ENCODE measurements around the gene ADGRA3.

ADGRA3 gene

DNA sequence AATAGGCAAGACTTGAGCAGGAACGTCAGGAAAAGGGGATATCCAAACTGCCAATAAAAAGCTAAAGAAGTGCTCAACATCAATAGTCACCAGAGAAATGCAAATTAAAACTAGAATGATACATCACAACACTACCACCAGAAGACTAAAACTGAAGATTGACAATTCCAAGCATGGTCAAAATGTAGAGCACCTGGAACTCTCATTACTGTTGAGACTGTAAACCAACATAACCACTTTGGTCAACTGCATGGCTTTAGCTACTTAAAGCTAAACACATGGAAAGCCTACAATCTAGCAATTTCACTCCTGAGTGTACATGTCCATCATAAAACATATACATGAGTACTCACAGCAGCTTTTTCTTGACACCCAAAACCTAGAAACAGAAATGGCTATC lies 107.4 kb downstream of the ADGRA3 start:
- no peak for DNase-seq (ENCODE audit: low read depth in 1 of 2, low spot score in 1 of 2)
- Histone ChIP-seq H3K27me3 (ENCODE audit: insufficient read depth, poor library complexity, severe bottlenecking) (no peaks in the 10 kb centered on the region), H3K4me3 (replicated peaks; ENCODE audit: insufficient read depth, low read length) (no peak overlapping the region), H3K27ac (replicated peaks) (no peak overlapping the region)
- TF ChIP-seq GABPA (IDR thresholded peaks at IDR 0.05; ENCODE audit: low read depth) (no peak), SPI1 (IDR thresholded peaks at IDR 0.05; ENCODE audit: borderline replicate concordance, low read depth) (no peak), POLR2AphosphoS5 (IDR thresholded peaks at IDR 0.05; ENCODE audit: low read depth) (no peak)
- TF ChIP-seq, protein P1, sequence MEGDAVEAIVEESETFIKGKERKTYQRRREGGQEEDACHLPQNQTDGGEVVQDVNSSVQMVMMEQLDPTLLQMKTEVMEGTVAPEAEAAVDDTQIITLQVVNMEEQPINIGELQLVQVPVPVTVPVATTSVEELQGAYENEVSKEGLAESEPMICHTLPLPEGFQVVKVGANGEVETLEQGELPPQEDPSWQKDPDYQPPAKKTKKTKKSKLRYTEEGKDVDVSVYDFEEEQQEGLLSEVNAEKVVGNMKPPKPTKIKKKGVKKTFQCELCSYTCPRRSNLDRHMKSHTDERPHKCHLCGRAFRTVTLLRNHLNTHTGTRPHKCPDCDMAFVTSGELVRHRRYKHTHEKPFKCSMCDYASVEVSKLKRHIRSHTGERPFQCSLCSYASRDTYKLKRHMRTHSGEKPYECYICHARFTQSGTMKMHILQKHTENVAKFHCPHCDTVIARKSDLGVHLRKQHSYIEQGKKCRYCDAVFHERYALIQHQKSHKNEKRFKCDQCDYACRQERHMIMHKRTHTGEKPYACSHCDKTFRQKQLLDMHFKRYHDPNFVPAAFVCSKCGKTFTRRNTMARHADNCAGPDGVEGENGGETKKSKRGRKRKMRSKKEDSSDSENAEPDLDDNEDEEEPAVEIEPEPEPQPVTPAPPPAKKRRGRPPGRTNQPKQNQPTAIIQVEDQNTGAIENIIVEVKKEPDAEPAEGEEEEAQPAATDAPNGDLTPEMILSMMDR (IDR thresholded peaks at IDR 0.05; ENCODE audit: insufficient read depth, low read length) = no peak
- TF ChIP-seq, protein P2, sequence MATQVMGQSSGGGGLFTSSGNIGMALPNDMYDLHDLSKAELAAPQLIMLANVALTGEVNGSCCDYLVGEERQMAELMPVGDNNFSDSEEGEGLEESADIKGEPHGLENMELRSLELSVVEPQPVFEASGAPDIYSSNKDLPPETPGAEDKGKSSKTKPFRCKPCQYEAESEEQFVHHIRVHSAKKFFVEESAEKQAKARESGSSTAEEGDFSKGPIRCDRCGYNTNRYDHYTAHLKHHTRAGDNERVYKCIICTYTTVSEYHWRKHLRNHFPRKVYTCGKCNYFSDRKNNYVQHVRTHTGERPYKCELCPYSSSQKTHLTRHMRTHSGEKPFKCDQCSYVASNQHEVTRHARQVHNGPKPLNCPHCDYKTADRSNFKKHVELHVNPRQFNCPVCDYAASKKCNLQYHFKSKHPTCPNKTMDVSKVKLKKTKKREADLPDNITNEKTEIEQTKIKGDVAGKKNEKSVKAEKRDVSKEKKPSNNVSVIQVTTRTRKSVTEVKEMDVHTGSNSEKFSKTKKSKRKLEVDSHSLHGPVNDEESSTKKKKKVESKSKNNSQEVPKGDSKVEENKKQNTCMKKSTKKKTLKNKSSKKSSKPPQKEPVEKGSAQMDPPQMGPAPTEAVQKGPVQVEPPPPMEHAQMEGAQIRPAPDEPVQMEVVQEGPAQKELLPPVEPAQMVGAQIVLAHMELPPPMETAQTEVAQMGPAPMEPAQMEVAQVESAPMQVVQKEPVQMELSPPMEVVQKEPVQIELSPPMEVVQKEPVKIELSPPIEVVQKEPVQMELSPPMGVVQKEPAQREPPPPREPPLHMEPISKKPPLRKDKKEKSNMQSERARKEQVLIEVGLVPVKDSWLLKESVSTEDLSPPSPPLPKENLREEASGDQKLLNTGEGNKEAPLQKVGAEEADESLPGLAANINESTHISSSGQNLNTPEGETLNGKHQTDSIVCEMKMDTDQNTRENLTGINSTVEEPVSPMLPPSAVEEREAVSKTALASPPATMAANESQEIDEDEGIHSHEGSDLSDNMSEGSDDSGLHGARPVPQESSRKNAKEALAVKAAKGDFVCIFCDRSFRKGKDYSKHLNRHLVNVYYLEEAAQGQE (IDR thresholded peaks at IDR 0.05; ENCODE audit: insufficient replicate concordance, low read depth) = no peak

DNA sequence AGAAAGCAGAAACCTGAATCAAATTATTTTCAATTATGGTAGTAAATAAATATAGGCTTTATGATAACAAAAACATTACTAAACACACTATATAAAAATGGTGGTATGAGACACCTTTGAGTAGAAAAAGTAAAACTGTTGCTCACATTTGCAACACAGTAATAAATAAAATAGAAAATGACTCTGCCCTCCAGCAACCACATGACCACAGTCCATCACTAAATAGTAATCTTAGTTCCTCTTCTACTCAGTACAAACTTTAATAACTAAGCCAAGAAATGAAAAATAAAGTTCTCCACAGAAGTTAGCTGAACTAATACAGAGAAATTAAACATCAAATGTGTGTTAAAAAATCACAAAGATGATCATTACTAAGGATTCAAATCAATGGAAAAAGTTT lies 108.5 kb downstream of the ADGRA3 start:
- no peak for DNase-seq (ENCODE audit: low read depth in 1 of 2, low spot score in 1 of 2)
- Histone ChIP-seq H3K27me3 (ENCODE audit: insufficient read depth, poor library complexity, severe bottlenecking) (no peaks in the 10 kb centered on the region), H3K4me3 (replicated peaks; ENCODE audit: insufficient read depth, low read length) (no peak overlapping the region), H3K27ac (replicated peaks) (no peak overlapping the region)
- no peak for TF ChIP-seq SPI1 (IDR thresholded peaks at IDR 0.05; ENCODE audit: borderline replicate concordance, low read depth)
- TF ChIP-seq, protein P1 (IDR thresholded peaks at IDR 0.05; ENCODE audit: insufficient read depth, low read length) = no peak

DNA sequence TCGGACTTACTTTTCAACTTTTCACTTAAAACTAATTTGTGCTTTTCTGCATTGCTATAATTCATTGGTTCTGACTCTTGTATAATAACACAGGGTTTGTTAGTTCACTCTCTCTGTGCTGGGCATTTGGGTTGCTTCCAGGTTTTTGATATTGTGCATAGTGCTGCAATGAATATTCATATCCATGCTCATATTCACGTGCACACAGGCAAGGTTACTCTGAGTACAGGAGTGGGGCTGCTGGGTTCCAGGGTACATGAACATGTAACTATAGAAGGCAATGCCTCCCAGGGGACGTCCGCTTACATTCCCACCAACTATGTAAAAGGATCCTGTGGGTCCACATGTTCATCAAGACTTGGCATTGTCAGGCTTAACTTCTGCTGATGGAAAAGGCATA lies 117.2 kb downstream of the ADGRA3 start:
- DNase-seq (ENCODE audit: low read depth in 1 of 2, low spot score in 1 of 2) = no peak

More for the DNA sequence above, 117.2 kb downstream of the ADGRA3 start:
- no peak overlapping the region for H3K4me3 ChIP-seq (replicated peaks; ENCODE audit: insufficient read depth, low read length)
- no peak overlapping the region for H3K27ac ChIP-seq (replicated peaks)
- no peak for TF ChIP-seq POLR2AphosphoS5 (IDR thresholded peaks at IDR 0.05; ENCODE audit: low read depth)
- no peak for TF ChIP-seq SPI1 (IDR thresholded peaks at IDR 0.05; ENCODE audit: borderline replicate concordance, low read depth)
- TF ChIP-seq, protein P1 (IDR thresholded peaks at IDR 0.05; ENCODE audit: insufficient read depth, low read length) = no peak
- TF ChIP-seq, protein P2 (IDR thresholded peaks at IDR 0.05; ENCODE audit: insufficient replicate concordance, low read depth) = no peak
- no peak for TF ChIP-seq GABPA (IDR thresholded peaks at IDR 0.05; ENCODE audit: low read depth)
- H3K27me3 ChIP-seq (ENCODE audit: insufficient read depth, poor library complexity, severe bottlenecking) = no peaks in the 10 kb centered on the region
